ENCODE results near the gene CRP. TPM values are rescaled to one million over a fixed set of nuclear protein-coding genes. Genes with fewer than 3 reads are reported as not detected.

Gene CRP
- total RNA-seq, 1 donor = not detected

GRCh38 chr1:159704481-159704880 lies 9.9 kb downstream of the CRP start:
- TF ChIP-seq CTCF (IDR thresholded peaks at IDR 0.05; ENCODE audit: insufficient read depth, low read length) = no peak
- no peak overlapping the region for H3K4me3 ChIP-seq (ENCODE audit: low read depth, low read length)
- no peak for DNase-seq (ENCODE audit: low read depth)

- no peak for TF ChIP-seq CTCF (IDR thresholded peaks at IDR 0.05; ENCODE audit: insufficient read depth, low read length)
- no peak for DNase-seq (ENCODE audit: low read depth)
- H3K4me3 ChIP-seq (ENCODE audit: low read depth, low read length) = no peak overlapping the region
These were observed 14.1 kb downstream of the CRP start for GRCh38 chr1:159700312-159700711.

GRCh38 chr1:159699653-159700052 lies 14.7 kb downstream of the CRP start:
- DNase-seq (ENCODE audit: low read depth) = no peak
- no peak for TF ChIP-seq CTCF (IDR thresholded peaks at IDR 0.05; ENCODE audit: insufficient read depth, low read length)
- no peak overlapping the region for H3K4me3 ChIP-seq (ENCODE audit: low read depth, low read length)

GRCh38 chr1:159699246-159699645 lies 15.1 kb downstream of the CRP start:
- TF ChIP-seq CTCF (IDR thresholded peaks at IDR 0.05; ENCODE audit: insufficient read depth, low read length) = no peak
- DNase-seq (ENCODE audit: low read depth) = no peak
- no peak overlapping the region for H3K4me3 ChIP-seq (ENCODE audit: low read depth, low read length)

- DNase-seq (ENCODE audit: low read depth) = no peak
- no peak for TF ChIP-seq CTCF (IDR thresholded peaks at IDR 0.05; ENCODE audit: insufficient read depth, low read length)
These were observed 26.9 kb downstream of the CRP start for GRCh38 chr1:159687511-159687910.

GRCh38 chr1:159686599-159687299 lies 27.6 kb downstream of the CRP start:
- no peak overlapping the region for H3K4me3 ChIP-seq (ENCODE audit: low read depth, low read length)
- no peak for DNase-seq (ENCODE audit: low read depth)
- no peak for TF ChIP-seq CTCF (IDR thresholded peaks at IDR 0.05; ENCODE audit: insufficient read depth, low read length)

More at GRCh38 chr1:159687511-159687910, 26.9 kb downstream of the CRP start:
- H3K4me3 ChIP-seq (ENCODE audit: low read depth, low read length) = no peak overlapping the region

GRCh38 chr1:159678939-159679338 lies 35.5 kb downstream of the CRP start:
- H3K4me3 ChIP-seq (ENCODE audit: low read depth, low read length) = no peak overlapping the region
- no peak for DNase-seq (ENCODE audit: low read depth)
- TF ChIP-seq CTCF (IDR thresholded peaks at IDR 0.05; ENCODE audit: insufficient read depth, low read length) = no peak
